ENCODE results near the gene GOLPH3L. TPM values are rescaled to one million over a fixed set of nuclear protein-coding genes. Genes with fewer than 3 reads are reported as not detected.

GOLPH3L gene
- 10 to 100 TPM; 18.4 to 36.6 (median 25.7) TPM for total RNA-seq

DNA sequence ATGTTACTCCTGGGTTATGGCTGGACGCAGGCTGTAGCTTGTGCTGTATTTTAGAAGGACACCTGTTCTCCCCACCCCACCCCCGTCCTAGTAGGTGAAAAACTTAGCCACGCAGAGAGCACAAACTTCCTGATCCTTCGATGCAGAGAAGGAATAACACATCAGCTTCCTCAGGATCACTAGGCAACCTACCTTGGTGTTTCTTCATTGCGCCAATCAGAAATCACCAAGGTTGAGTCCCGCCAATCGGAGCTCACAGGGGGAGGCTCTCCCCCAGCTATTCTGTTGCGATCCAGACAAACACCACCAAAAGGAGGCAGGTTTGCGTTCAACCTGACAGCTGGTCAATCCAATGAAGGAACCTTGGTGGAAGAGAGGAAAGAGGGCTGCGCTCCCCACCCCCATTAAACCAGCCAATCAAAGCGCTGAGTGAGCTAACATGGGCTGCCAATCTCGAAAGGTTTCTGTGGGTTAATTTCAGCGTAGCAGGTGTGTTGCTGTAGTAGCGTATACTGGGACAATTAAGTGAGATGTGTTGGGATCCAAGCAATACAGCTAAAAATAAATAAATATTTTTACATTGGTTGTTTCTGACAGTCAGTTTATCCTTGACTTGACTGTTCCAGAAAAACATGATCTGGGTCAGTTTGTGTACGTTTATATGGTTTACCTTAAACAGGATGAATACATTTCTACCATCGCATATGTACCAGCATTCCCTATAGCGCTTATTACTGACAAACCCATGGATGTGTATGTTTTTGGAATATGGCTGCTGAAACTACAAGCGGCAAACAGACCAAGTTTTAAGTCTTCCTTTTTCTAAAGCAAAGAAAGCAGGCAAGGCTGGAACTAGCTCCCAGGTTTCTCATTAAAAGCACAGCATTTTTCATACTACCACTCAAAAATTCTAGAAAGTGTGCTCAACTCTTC, at the start of gene GOLPH3L:
GOLPH3L (minus strand) TSS at position 160 of the 933 bp plus-strand sequence. CDS start 2,316 bp downstream, outside the sequence.
- H3K9me3 ChIP-seq: no peaks in the 10 kb centered on the region
- 2% methylated on average over 18 of the region's 18 CpGs for WGBS
- H3K4me1 ChIP-seq: peaks cover 25% of the 10 kb centered on the region
- TF ChIP-seq POLR2A (IDR thresholded peaks at IDR 0.05) (peak in 1 of 2 donors; percentile 54), POLR2AphosphoS5 (IDR thresholded peaks at IDR 0.05) (peak in 2 of 3 donors; percentile 45 to 69), EP300 (IDR thresholded peaks at IDR 0.05) (no peak)
- H3K4me3 ChIP-seq: peak within 1 kb of the TSS; percentile 54
- no peaks in the 10 kb centered on the region for H3K27me3 ChIP-seq
- DNase-seq (ENCODE audit: low spot score in 2 of 2): peak; percentile 95
- H3K27ac ChIP-seq: peak within 1 kb of the TSS; percentile 30
- peaks cover 21% of the 10 kb centered on the region for H3K36me3 ChIP-seq

DNA sequence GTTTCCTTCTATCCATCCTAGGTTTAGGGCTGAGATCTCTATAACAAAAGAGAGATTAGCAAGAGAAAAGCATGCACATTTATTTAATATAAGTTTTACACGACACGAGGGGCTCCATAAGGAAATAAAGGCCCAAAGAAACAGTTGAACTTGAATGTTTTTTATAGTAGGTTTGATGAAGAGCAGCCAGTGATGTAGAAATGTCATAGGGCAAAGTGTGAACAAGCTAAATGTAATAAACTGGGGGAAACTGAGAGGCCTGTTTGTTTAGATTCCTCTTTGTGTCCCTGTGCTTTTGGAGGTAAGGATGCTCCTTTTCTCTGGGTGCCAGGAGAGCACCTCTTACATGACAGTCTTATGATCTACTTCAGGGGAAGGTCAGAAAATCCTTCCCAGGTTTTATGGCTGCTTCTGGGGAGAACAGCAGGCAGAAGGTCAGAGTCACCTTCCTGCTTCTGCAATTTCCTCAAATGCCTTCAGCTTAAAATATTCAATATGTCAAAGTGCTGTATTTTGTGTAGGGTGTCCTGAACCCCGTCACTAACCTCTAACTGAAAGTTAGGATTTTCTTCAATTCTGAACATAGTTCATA, 33.3 kb upstream of the GOLPH3L start:
- no peak for TF ChIP-seq EP300 (IDR thresholded peaks at IDR 0.05)
- TF ChIP-seq, protein P1, sequence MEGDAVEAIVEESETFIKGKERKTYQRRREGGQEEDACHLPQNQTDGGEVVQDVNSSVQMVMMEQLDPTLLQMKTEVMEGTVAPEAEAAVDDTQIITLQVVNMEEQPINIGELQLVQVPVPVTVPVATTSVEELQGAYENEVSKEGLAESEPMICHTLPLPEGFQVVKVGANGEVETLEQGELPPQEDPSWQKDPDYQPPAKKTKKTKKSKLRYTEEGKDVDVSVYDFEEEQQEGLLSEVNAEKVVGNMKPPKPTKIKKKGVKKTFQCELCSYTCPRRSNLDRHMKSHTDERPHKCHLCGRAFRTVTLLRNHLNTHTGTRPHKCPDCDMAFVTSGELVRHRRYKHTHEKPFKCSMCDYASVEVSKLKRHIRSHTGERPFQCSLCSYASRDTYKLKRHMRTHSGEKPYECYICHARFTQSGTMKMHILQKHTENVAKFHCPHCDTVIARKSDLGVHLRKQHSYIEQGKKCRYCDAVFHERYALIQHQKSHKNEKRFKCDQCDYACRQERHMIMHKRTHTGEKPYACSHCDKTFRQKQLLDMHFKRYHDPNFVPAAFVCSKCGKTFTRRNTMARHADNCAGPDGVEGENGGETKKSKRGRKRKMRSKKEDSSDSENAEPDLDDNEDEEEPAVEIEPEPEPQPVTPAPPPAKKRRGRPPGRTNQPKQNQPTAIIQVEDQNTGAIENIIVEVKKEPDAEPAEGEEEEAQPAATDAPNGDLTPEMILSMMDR (IDR thresholded peaks at IDR 0.05): no peak
- H3K27ac ChIP-seq: no peak overlapping the region
- H3K4me3 ChIP-seq: no peak overlapping the region
- no peaks in the 10 kb centered on the region for H3K9me3 ChIP-seq
- no peak for DNase-seq (ENCODE audit: low spot score in 2 of 2)
- H3K36me3 ChIP-seq: no peaks in the 10 kb centered on the region
- no peaks in the 10 kb centered on the region for H3K27me3 ChIP-seq
- 84% methylated on average over 3 of the region's 3 CpGs for WGBS
- H3K4me1 ChIP-seq: no peaks in the 10 kb centered on the region

DNA sequence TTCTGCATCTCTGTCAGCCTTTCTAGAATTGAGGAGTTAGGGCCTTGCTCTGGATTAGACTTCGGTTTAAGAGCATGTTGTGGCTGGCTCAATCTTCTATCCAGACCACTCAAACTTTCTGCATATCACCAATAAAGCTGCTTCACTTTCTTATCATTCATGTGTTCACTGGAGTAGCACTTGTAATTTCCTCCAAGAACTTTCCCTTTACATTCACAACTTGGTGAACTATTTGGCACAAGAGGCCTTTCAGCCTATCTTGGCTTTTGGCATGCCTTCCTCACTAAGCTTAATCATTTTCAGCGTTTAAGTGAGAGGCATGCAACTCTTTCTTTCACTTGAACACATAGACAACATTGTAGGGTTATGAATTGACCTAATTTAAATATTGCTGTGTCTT, 27.4 kb upstream of the GOLPH3L start:
- no peaks in the 10 kb centered on the region for H3K36me3 ChIP-seq
- 74% methylated on average over 2 of the region's 2 CpGs for WGBS
- H3K4me3 ChIP-seq: no peak overlapping the region
- no peak for DNase-seq (ENCODE audit: low spot score in 2 of 2)
- H3K9me3 ChIP-seq: no peaks in the 10 kb centered on the region
- no peak overlapping the region for H3K27ac ChIP-seq
- H3K4me1 ChIP-seq: no peaks in the 10 kb centered on the region
- no peak for TF ChIP-seq POLR2A (IDR thresholded peaks at IDR 0.05)
- TF ChIP-seq, protein P1 (IDR thresholded peaks at IDR 0.05): no peak
- no peak for TF ChIP-seq POLR2AphosphoS5 (IDR thresholded peaks at IDR 0.05)
- TF ChIP-seq EP300 (IDR thresholded peaks at IDR 0.05): no peak
- H3K27me3 ChIP-seq: no peaks in the 10 kb centered on the region

DNA sequence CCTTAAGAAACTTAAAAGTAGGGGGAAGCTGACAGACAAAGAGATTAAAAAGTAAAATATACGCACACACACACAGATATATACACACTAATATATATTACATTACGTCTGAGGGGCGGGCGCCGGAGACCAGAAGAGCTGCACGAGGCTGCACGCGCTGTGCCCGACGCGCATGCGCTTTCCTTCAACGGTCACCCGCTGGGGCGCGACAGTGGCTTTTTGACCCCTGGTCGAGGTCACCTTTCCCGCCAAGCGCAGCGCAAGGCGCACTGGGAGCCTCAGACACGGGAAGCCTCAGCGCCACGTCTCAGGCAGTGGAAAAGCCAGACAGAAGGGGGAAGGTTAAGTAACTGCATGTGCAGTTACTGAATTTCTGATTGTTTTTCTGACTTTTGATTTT, 23.7 kb upstream of the GOLPH3L start, which contains the start of gene HORMAD1:
HORMAD1 (minus strand) TSS at position 193 of the 400 bp plus-strand sequence. CDS start 1,390 bp downstream, outside the sequence.
- Histone ChIP-seq H3K4me3 (no peak within 1 kb of the TSS), H3K9me3 (no peaks in the 10 kb centered on the region), H3K27me3 (no peaks in the 10 kb centered on the region), H3K4me1 (no peaks in the 10 kb centered on the region), H3K27ac (no peak within 1 kb of the TSS), H3K36me3 (no peaks in the 10 kb centered on the region)
- no peak for DNase-seq (ENCODE audit: low spot score in 2 of 2)
- TF ChIP-seq, protein P1 (IDR thresholded peaks at IDR 0.05): no peak
- no peak for TF ChIP-seq POLR2A (IDR thresholded peaks at IDR 0.05)
- no peak for TF ChIP-seq EP300 (IDR thresholded peaks at IDR 0.05)
- 97% methylated on average over 24 of the region's 24 CpGs for WGBS

DNA sequence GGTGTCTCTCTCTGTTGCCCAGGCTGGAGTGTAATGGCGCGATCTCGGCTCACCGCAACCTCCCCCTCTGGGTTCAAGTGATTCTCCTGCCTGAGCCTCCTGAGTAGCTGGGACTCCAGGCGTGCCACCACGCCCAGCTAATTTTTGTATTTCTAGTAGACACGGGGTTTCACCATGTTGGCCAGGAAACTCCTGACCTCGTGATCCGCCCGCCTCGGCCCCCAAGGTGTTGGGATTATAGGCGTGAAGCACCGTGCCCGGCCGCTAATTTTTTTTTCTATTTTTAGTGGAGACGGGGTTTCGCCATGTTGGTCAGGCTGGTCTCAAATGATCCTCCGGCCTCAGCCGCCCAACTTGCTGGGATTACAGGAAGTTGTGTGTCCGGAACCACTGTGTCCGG, 23.1 kb upstream of the GOLPH3L start:
- H3K4me1 ChIP-seq: no peaks in the 10 kb centered on the region
- WGBS: 94% methylated on average over 21 of the region's 21 CpGs

More for the DNA sequence above, 23.1 kb upstream of the GOLPH3L start:
- Histone ChIP-seq H3K36me3 (no peaks in the 10 kb centered on the region), H3K27me3 (no peaks in the 10 kb centered on the region), H3K9me3 (no peaks in the 10 kb centered on the region), H3K4me3 (no peak overlapping the region), H3K27ac (no peak overlapping the region)
- DNase-seq (ENCODE audit: low spot score in 2 of 2): no peak
- TF ChIP-seq EP300 (IDR thresholded peaks at IDR 0.05): no peak
- TF ChIP-seq POLR2A (IDR thresholded peaks at IDR 0.05): no peak
- no peak for TF ChIP-seq POLR2AphosphoS5 (IDR thresholded peaks at IDR 0.05)
- TF ChIP-seq, protein P1 (IDR thresholded peaks at IDR 0.05): no peak

Measured in suprapubic skin (tissue), 4 donors.